OCI-M1 (cell line): ENCODE results near the gene LCN6.
A peak's percentile ranks its signal among the peaks of the same experiment; 100 is the strongest.
"Not testable (repeated sequence)": the region's sequence is repeated elsewhere in the genome, so short reads cannot be mapped to it uniquely, and the experiment has no call there.

Source experiments
- DNase-seq: peaks from one replicate; lab custom pipeline; 2025; lab: John Stamatoyannopoulos, UW

Gene LCN6

GRCh38 chr9:136748201-136748600 is at the start of gene LCN6:
LCN6 (minus strand) TSS chr9:136748525; CDS start chr9:136748483, 42 bp downstream.
- DNase-seq = no peak

DNA sequence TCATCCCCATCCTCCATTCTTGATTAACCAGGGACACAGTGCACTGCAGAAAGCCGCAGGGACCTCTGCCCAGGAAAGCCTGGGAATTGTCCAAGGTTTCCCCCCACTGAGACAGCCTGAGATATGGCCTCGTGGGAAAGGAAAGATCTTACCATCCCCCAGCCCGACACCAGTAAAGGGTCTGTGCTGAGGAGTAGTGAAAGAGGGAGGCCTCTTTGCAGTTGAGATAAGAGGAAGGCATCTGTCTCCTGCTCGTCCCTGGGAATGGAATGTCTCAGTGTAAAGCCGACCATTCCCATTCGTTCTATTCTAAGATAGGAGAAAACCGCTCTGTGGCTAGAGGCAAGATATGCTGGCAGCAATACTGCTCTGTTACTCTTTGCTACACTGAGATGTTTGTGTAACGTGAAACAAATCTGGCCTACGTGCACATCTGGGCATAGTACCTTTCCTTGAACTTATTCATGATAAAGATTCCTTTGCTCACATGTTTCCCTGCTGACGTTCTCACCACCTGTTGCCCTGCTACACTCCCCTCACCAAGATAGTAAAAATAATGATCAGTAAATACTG is 48.5 kb upstream of the LCN6 start:
- DNase-seq = peak; percentile 76

DNA sequence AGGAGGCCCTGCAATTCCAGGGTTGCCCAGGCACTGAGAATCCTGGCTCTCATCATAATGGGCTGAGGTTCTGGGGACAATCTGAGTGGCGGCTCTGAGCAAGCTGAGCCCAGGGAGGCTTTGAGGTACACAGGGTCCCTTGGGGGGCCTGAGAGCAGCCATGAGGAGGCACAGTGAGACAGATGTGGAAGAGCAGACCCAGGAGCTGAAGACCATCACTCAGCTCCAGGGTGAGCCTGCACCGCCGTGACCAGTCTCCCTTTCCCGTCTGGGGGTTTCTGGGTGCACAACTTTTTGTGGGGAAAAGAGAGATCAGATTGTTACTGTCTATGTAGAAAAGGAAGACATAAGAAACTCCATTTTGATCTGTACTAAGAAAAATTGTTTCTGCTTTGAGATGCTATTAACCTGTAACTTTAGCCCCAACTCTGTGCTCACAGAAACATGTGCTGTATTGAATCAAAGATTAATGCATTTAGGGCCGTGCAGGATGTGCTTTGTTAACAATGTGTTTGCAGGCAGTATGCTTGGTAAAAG is 48.0 kb upstream of the LCN6 start, which contains the start of gene CCDC183:
Gene CCDC183 (plus strand): TSS at position 101 of the 537 bp plus-strand sequence. CDS start 60 bp downstream, at position 161.
- no peak for DNase-seq

GRCh38 chr9:136795000-136795348 is 46.6 kb upstream of the LCN6 start:
- DNase-seq = no peak

DNA sequence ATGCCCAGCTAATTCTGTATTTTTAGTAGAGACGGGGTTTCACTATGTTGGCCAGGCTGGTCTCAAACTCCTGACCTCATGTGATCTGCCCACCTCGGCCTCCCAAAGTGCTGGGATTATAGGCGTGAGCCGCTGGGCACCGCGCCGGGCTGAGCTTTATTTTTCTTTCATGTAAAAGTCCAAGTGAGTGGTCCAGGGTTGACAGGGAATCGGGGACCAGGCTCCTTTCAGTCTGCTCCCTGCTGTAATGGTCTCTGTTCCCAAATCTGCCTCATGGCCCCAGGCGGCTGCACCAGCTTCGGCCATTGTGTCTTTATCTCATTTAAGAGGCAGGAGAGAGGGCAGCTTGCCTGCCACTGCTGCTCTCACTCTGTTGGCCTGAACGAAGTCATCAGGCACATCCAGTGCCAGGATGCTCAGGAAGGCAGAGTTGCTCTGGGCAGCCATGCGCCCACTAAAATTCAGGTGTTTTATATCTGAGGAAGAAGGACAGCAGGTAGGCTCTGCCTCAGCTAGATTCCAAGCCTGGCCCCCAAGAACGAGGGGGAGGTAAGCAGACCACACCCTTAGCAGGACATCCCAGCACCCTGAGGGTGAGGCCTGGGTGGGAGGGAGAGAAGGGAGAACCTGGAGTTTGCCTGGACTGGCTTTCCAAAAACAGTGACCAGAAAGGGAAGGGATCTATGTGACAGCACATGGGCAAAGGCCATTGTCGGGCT is 46.1 kb upstream of the LCN6 start:
- no peak for DNase-seq

- peak; percentile 27 for DNase-seq
Observed at GRCh38 chr9:136793086-136793946, 45.0 kb upstream of the LCN6 start.

GRCh38 chr9:136792321-136793085 is 44.2 kb upstream of the LCN6 start:
- no peak for DNase-seq

- DNase-seq = peak; percentile 73
Observed at GRCh38 chr9:136791516-136792276, 43.4 kb upstream of the LCN6 start.

- peak; percentile 99 for DNase-seq
Observed at GRCh38 chr9:136790640-136791515, 42.6 kb upstream of the LCN6 start, which contains the start of gene TMEM141. TMEM141 (plus strand) TSS chr9:136791344; CDS start chr9:136791371, 27 bp downstream.

DNA sequence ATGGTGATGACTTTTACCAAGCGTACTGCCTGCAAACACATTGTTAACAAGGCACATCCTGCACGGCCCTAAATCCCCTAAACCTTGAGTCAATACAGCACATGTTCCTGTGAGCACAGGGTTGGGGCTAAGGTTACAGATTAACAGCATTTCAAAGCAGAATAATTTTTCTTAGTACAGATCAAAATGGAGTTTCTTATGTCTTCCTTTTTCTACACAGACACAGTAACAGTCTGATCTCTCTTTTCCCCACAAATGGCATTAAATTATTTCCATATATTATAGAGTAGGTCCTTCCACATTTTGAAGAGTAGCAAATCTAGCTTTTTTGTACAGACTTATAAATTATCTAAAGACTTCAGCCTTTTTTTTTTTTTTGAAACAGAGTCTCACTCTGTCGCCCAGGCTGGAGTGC is 41.2 kb upstream of the LCN6 start:
- DNase-seq = no peak

DNA sequence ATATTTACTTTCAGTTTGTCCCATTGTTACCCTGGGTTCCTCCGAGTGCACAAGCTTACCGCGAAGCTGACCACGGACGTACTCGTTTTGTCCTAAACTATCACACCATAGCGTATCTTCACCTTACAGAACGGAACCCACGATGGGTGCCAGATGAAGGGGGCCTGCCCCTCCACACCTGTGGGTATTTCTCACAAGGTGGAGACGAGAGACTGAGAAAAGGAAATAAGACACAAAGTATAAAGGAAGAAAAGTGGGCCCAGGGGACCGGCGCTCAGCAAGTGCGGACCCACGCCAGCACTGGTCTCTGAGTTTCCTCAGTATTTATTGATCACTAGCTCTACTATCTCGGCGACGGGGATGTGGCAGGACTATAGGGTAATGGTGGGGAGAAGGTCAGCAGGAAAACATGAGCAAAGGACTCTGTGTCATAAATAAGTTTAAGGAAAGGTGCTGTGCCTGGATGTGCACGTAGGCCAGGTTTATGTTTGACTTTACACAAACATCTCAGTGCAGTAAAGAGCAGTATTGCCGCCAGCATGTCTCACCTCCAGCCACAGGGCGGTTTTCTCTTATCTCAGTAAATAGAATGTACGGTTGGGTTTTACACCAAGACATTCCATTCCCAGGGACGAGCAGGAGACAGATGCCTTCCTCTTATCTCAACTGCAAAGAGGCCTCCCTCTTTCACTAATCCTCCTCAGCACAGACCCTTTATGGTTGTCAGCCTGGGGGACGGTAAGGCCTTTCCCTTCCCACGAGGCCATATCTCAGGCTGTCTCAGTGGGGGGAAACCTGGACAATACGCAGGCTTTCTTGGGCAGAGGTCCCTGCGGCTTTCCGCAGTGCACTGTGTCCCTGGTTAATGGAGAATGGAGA is 40.6 kb upstream of the LCN6 start:
- DNase-seq = peak; percentile 90

GRCh38 chr9:136787690-136788400 is 39.5 kb upstream of the LCN6 start:
- DNase-seq = peak; percentile 92

DNA sequence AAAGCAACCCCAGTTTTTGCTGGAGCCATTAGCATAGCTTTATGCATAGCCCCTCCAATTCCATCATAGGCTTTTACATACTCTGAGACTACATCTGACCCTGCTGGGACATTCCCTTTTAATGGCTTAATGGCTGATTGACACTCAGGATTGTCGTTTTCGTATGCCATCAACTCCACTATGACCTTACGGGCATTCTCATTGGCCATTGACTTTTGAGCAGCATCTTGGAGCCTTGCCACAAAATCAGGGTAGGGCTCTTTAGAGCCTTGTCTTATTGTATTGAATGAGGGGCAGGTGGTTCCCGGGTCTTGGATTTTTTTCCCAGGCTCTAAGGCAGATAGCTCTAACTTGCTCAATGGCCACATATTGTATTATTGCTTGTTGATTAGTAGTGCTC is 38.7 kb upstream of the LCN6 start:
- DNase-seq = not testable (repeated sequence)

DNA sequence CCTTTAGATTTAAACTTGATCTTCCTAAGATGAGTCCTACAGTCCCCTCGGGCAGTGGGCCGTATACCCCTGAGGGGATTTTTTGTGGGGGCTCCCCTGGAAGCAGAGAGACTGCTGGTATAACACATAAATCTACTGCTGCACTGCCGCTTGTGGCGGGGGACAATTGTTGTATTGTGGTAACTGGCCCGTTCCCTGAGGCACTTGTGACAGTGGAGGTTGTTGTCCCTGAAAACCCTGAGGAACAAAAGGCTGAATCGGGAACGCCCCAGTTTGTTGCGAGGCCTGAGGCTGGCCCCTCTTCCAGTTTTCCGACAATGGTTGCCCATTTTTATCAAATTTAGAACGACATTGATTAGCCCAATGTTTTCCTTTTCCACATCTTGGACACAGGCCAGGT is 38.1 kb upstream of the LCN6 start:
- DNase-seq = no peak

GRCh38 chr9:136785565-136786355 is 37.4 kb upstream of the LCN6 start:
- peak; percentile 36 for DNase-seq

- peak; percentile 90 for DNase-seq
Observed at GRCh38 chr9:136784997-136785361, 36.7 kb upstream of the LCN6 start.

GRCh38 chr9:136784249-136784996 is 36.1 kb upstream of the LCN6 start:
- DNase-seq = peak; percentile 87
